Measurements from ENCODE around the gene LMOD3.

LMOD3 gene

DNA sequence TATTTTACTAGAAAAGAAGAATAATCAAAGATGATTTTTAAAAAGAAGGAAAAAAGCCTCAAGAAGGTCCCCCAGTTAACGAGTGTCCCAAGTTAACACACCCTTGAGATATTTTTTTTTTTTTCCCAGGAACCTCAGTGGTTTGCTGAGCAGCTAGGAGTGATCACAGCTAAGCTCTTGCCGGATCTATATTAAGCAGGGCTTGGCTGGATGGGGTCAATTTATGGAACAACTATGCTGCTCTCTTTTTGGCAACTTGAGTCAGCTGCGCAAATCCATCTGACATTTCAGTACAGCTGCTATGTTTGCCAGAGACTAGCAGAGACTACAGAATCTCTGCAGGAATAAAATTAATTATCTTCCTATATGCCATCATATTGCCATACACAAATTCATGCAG is at the start of gene LMOD3:
Gene LMOD3, minus strand, starts transcription at position 193 of the 400 bp plus-strand sequence. CDS start 209 bp downstream, outside the sequence.
- Histone ChIP-seq H3K27ac (no peak within 1 kb of the TSS), H3K4me3 (no peak within 1 kb of the TSS)

DNA sequence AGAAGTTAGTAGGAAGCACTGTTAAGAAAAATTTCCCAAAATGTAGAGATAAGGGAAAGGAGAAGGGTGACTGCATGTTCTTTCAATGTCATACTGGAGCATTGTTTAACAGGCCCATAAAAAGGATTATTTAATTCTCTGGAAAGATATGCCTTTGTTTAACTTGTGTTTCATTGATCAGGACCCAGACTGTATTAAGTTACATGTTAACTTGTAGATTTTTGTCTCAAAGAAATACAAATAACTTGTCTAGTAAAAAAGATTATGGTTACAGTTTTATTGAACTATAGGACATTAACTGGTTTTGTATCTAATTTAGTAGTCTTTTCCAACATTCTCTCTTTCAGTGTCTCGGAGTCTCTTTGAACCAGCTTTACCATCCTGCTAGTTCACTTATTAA is 49.7 kb upstream of the LMOD3 start:
- Histone ChIP-seq H3K4me3 (no peak overlapping the region), H3K27ac (peak overlapping the region in 1 of 21 experiments; percentile 25)

DNA sequence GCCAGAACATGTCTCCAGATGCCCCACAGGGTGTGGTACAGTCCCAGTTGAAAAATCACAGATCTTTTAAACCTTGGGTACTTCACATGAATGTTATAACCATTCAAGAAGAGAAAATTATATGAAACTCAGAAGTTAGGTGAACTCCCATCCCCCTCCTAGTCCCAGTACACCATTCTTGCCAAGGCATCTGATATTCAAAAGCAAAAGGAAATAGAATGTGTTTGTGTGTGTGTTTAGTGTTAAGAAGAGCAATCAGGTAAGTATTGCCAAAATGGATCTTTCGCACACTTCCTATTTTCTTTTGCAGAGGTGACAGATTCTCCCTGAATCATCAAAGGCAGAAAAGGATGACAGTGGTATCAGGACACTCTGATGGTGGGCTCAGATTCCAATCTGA is 44.1 kb upstream of the LMOD3 start:
- Histone ChIP-seq H3K27ac (no peak overlapping the region), H3K4me3 (no peak overlapping the region)

DNA sequence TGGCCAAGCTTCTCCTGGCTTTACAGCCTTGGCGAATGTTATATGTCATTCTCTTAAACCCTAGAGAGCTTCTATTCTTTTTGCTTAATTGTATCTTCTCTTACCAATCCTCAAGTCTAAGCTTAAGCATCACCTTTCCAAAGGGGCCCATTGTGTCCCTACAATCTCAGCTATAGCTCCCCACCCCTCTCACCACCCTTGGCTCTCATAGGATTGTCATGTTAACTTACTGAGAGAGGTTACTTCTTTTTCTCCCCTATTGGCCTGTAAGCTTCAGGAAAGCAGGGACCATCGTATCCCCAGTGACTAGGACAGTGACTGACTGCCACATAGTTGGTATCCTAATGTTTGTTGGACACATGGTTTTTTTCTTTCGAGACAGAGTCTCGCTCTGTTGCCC is 43.3 kb upstream of the LMOD3 start:
- H3K4me3 ChIP-seq, result no peak overlapping the region
- no peak overlapping the region for H3K27ac ChIP-seq

DNA sequence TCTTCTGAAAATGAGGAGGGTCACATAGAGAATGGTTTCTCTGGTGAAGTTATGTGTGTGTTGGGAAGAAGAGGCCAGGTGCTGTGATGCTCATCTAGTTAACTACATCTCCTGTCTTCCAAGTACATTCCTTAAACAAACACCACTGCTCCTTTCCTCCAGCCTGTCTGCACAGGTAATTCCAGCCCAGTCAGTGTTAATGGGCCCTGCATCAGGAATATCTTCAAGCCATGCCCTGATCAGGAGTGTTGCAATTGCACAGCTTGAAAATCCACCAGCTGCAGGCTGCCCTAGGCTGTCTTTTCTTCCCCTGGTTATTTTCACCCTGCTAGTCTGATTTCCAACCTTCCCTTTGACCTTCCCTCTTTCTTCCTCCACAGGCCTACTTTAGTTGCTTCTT is 41.9 kb upstream of the LMOD3 start:
- H3K27ac ChIP-seq, result no peak overlapping the region
- H3K4me3 ChIP-seq, result no peak overlapping the region

DNA sequence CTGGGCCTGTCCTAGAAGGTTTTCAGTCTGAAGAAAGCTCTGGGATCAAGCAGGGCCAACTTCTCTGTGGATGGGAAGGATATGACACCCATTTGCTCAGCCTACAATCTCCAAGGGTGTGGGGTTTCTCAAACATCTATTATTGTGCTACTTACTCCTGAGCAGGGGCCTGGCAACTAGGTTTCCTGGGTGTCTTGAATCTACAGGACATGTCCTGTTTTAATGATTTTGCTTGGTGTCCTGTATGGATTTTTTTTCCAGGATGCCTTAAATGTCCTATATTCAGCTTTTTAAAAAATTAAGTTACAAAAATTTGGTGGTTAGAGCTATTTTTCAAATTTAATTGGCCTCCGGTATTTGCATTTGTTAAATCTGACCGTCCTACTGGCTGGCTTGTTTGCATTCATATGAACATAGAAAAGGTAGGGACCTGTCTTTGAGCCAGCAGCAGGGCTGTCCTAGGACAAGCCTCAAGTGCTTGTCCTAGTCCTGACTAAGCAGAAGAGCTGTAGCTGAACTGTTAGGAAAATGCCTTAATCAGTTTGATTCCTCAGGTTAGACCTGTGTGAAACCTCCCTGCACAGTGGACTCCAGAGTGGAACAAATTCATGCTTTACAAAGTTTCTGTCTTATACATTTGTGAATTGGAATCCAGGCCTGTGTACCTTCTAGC is 40.0 kb upstream of the LMOD3 start:
- no peak overlapping the region for H3K27ac ChIP-seq
- H3K4me3 ChIP-seq, result no peak overlapping the region

DNA sequence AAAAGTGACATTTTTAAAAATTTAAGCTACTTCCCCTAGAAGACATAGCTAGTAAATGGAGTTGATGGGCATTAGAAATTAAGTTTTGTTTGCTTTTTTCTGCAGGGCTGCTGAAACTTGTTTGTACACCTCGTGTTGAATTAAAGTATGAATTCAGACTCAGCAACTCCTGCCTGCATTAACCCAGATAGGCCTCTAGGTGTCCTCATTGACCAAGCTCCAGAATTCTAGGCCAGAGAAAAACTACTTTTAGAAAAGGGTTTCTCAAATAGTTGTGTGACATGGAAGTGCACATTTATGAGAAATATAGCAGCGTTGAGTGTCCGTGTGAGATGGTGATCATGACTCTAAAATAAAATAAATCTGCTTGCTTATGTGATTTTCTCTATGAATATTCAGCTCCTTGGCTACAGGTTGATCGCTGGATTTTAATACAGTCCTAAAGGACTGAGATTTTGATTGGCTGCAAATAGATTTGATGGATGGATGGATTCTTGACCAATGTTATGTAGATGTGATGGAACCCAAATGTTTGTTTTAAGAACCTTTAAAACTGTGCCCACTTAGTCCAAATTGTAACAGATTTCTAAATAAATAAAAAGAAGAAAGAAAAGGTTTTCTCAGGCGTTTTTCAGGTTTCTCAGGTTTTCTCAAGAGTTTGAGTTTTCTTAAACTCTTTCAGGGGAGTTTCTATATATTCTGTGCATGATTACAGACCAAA is 39.4 kb upstream of the LMOD3 start:
- Histone ChIP-seq H3K27ac (no peak overlapping the region), H3K4me3 (no peak overlapping the region)

DNA sequence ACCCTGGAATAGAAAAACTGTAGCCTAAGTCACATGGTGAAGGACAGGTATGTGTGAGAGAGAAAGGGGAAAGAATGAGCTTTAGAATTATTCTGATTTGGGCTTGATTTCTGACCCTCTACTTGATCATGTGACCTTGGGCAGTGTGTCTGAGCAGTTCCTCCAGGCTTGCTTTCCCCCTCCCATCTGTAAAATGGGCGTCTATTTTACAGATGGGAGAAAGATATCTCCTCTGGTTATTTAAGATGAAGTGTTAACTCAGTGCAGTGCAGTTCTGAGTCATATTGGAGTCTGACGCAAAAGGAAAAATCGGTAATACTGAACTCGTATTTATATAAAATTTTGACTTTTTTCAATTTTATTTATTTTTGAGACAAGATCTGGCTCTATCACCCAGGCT is 38.1 kb upstream of the LMOD3 start:
- Histone ChIP-seq H3K27ac (no peak overlapping the region), H3K4me3 (no peak overlapping the region)

DNA sequence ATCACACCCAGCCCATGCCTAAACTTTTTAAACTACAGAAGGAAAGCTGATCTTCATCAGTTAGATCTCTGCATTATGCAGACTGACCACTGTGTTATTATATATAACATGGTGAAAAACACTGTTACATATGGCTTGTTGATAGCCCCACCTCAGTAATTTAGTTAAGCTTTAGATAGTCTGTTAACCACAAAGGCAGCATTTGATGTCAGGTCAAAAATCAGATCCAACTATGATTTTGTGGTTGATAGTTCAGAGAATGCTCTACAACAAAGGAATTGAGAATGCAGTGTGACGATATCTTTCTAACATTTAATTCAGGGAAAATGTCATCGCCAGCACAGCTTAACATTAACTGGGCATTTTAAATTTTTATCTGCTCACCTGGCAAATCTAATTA is 37.7 kb upstream of the LMOD3 start:
- Histone ChIP-seq H3K27ac (no peak overlapping the region), H3K4me3 (no peak overlapping the region)

DNA sequence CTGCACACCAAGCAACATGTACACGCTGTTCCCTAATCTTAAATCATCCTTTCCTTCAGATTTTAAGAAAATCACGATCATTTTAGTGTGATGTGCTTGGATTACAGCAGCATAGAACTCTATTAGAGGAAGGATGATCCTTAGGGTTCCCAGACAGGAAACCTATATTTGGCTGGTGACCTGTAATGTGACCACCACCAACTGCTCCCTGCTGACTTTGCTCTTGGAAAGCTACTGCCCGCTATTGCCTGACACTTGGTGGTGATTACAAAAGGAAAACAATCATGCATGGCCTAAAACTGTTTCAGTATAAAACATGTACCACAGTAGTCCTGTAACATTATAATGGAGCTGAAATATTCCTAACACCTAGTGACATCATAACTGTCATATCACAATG is 27.2 kb upstream of the LMOD3 start:
- no peak overlapping the region for H3K27ac ChIP-seq
- H3K4me3 ChIP-seq, result no peak overlapping the region

DNA sequence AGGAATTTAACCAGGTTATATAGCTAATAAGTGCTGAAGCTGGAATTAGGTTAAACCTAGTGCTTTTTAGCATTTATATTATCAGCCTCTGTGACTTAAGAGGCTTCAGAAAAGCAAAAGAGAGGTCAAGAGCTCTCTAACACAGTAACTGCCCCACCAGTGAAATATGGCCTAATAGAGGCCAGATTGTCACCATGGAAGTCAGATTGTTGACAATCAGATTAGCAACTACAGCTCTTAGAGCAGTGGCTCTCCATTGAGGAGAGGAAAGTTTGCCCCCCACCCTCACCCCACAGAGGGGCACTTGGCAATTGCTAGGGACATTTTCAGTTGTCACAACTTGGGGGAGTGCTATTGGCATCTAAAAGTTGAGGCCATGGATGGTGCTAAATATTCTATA is 23.3 kb upstream of the LMOD3 start:
- Histone ChIP-seq H3K27ac (no peak overlapping the region), H3K4me3 (no peak overlapping the region)

DNA sequence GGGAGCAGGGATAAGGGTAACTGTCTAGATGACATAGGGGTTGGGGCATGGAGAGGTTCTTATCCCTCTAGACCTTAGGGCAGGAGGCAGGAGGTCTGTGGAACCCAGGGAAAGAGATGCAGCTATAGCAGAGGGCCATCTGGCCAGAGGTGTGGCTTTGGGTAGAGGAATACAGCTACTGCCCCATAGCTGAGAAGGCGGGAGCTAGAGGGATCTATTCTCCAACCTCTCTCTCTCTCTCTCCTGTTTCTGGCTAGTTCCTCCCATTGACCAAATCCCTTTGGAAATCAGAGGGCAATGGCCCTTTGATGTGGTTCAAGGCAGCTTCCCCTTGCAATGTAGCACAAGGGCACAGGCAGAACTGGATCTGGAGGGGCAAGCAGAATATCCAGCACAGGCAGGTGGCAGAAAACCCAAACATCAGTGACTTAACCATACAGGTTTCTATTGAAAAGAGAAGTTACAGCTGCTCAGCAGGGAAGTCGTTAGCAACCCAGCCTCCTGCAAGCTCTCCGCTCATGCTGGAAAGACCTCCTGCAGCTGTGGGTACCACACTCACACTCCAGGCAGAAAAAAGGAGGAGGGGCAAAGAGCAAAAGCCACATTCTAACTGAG is 22.3 kb upstream of the LMOD3 start:
- no peak overlapping the region for H3K4me3 ChIP-seq
- H3K27ac ChIP-seq, result no peak overlapping the region

DNA sequence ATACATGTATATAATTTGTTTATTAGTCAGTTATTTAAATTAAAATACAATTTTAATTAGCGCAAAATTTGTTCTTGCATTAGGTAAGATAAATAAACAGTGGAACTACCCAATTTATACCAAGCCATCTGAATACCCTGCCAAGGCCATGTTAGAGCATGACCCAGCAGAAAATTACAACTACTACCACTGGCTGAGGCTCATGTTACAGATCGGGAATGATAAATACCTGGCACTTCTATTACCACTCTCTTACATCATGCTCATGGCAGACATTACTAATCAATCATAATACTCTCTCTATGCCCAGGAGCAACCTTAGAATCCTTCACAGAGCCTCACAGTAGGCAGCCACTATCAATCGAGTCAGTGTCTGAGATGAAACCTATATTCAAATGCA is 21.2 kb upstream of the LMOD3 start:
- Histone ChIP-seq H3K27ac (no peak overlapping the region), H3K4me3 (no peak overlapping the region)

DNA sequence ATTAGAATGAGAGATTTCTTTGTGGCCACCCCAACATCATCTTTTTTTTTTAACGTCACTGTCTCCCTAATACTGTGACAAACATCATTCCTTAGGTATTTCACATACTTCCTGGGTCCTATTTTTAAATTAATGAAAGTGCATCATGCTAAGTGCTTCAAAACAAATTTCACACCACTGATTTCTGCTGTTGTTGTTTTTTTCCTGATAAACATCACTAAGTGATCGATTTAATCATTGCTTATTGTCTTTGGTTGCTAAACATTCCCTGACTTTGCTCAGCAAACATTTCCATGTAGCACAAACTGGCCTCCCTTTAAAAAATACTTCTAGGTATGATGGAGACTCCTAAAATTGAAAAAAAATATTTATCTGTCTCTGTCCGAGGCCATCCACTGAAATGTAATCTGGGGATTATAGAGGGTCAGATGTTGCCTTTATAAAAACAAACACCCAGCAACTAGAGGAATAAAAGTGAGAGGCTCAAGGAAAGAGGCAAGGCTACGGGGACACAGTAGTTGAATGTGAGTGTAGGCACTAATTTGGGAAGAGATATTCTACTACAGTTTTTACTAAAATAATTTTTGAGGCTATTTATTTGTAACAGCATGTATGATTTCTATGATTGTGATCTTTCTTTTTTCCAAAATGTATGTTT is 20.5 kb upstream of the LMOD3 start:
- H3K4me3 ChIP-seq, result no peak overlapping the region
- H3K27ac ChIP-seq, result no peak overlapping the region

DNA sequence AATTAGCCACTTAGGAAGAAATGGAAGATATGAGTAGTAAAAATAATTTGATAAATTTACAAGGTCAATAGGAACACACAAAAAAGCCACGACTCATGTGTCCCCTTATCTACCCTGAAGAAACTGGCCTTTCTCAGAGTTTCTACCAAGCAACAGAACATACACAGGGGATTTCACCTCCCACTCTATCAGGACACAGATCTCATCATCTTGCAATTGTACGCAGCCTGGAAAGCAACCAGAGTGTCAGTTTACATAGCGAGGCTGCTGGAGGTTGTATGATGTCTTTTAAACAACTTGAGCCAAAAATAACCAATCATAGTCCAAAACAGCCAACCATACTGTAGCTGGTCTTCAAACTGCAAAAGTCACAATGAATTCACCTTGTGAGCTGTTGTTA is 19.7 kb upstream of the LMOD3 start:
- Histone ChIP-seq H3K4me3 (no peak overlapping the region), H3K27ac (no peak overlapping the region)

DNA sequence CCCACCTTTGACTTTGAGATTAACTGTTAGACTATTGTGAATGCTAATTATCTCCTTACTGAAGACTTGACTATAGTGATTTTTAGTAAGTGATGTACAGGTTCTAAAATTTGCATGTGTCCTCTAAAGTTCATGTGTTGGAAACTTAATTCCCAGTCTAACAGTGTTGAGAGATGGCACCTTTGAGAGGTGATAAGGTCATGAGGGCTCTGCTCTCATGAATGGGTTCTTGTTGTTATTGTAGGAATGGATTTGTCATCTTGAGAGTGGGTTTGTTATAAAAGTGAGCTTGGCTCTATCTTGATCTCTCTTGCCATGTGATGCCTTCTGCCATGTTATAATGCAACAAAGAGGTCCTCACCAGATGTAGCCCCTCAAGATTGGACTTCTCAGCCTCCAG is 18.9 kb upstream of the LMOD3 start:
- Histone ChIP-seq H3K4me3 (no peak overlapping the region), H3K27ac (no peak overlapping the region)

DNA sequence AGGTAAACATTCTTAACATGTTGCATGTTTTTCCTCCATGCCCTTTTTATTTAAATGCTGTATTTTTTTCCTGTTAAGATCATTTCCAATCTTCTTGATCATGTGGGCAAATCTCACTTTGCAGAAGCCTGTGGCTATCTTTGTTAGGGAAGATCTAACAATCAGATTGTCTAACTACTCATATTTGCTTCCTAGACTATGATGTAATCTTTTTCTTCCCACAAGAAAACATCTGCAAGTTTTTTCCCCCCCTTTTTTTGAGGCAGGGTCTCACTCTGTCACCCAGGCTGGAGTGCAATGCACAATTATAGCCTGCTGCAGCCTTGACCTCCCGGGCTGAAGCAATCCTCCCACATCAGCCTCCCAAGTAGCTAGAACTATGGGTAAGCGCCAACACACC is 15.0 kb upstream of the LMOD3 start:
- H3K4me3 ChIP-seq, result no peak overlapping the region
- H3K27ac ChIP-seq, result no peak overlapping the region

DNA sequence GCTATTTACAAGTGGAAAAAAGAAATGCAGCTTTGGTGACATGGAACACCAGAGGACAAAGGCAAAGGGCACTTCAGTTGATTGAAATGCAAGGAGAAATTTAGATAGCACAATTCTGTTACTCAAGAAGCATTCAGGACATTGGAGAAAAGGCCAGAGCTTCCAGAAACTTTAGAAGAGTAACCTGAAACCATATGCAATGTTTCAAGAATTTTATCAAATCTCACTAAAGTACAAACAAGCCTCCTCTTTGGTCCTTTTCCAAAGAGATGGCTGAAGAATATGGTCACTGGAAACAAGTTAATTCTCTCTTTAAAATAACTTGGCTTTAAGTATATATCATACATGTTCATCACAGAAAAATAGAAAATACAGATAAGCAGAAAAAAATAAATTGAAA is 14.6 kb upstream of the LMOD3 start:
- no peak overlapping the region for H3K27ac ChIP-seq

DNA sequence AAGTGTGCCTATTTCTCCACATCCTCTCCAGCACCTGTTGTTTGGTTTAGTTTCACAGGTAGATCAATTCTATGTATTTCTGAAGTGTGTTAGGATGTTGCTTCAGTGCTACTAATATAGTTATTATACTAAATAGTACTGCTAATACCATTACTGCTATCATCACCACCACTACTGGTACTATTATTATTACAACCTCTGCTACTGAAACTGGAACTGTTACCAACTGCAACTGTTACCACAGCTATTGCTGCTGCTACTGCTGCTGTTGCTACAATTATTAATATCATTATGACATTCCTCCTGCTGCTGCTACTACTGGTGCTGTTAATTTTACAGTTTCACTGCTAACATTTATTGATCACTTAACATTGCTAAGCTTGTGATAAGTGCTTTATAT is 8.3 kb upstream of the LMOD3 start:
- H3K27ac ChIP-seq, result no peak overlapping the region
- H3K4me3 ChIP-seq, result no peak overlapping the region

More for the DNA sequence above, 14.6 kb upstream of the LMOD3 start:
- no peak overlapping the region for H3K4me3 ChIP-seq

DNA sequence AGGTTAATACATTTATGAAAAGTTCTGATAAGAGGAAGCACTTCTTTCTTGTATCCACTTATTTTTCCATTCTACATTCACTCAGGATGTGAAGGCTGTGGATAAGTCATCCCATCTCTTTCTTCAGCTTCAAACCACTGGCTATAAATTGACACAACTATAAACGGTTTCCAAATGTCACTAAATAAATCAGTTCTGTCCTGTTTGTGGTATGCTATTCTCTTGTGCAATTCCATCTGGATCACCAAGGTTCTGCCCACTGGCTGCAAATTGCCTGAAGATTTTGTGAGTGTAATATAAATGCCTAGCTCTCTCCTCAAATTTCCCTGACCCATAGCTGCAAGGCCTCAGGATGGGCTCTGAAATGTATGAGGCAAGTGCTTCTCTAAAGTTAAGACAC is 7.1 kb upstream of the LMOD3 start:
- Histone ChIP-seq H3K4me3 (no peak overlapping the region), H3K27ac (no peak overlapping the region)

DNA sequence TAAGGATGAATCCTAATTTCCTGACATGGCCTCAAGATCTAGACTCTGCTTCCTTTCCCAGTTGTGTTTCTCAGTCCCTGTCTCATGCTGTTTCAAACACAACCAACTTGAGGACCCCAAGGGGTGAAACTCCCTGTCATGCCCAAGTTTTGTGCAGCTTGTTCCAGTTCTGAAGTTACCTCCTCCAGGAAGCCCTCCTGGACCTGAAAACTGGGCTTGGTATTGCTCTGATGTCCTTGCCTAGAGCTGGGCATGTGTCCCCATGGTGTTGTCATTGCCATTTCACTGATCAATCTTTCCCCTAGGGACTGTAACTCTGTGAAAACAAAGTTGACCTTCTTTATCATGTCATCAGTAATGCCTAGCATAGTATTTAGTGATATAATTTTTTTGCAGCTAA is 6.1 kb upstream of the LMOD3 start:
- no peak overlapping the region for H3K4me3 ChIP-seq

More for the DNA sequence above, 6.1 kb upstream of the LMOD3 start:
- H3K27ac ChIP-seq, result no peak overlapping the region

All from skin epidermis (tissue), 12 donors.